Measurements from ENCODE around the gene RNF208. TPM values are rescaled to one million over a fixed set of nuclear protein-coding genes. Genes with fewer than 3 reads are reported as not detected.
A peak's percentile ranks its signal among the peaks of the same experiment; 100 is the strongest.

Gene RNF208
- total RNA-seq, 5 donors from 2014 or later (not counting 1 experiment from before 2014, with no cell fraction given), result 0.56 to 1.6 (median 1.5) TPM

DNA sequence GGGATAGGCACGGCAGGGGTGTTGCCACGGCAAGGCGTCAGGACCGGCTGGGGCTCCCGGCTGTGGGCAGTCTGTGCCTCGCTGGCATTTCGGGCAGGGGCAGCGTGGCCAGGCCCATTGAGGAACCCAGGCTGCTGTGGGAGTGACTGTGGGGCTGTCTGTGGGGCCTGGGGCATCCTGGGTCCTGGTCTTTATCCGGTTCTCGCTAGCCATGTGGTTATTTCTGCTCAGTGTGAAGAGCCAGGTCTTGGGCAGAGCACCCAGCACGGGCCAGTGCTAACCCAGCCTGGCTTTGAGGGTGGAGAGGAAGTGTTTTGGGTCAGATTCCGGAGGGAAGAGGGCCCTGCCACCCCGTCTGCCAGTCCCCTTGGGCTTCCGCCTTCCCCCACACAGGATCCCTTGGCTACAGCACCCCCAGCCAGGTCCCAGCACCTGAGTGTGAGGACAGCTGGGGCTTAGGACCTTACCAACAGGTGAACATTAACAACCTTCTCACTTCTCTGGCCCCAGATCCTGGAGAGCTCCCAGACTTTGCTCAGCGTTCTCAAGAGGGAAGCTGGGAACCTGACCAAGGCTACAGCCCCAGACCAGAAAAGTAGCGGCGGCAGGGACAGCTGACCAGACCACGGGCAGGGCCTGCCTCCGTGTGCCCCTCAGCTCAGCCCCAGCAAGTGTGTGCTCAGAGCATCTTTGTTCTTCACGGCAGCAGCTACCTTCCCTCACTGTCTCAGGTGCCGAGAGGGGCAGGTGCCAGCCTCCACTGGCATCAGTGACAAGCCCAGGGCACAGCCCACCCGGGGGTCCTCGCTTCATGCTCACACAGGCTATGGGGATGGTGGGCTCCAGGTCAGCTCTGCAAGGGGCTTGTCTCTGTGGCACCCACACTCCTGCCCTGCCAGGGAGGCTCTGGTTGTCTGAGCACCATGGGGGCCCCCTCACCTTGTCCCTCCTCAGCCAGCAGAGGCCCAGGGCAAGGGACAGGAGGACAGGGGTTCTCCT is 32.4 kb downstream of the RNF208 start:
- Histone ChIP-seq H3K27me3 (replicated peaks in 1 of 2; ENCODE audit: control insufficient read depth in 2 of 2, extremely low read depth in 1 of 2, insufficient read depth in 2 of 2, low read length in 1 of 2) (no peaks in the 10 kb centered on the region), H3K4me3 (ENCODE audit: control insufficient read depth in 1 of 2, extremely low read depth in 1 of 2, low read length in 1 of 2) (peak overlapping the region; percentile 91 to 99), H3K4me1 (ENCODE audit: control insufficient read depth in 1 of 2, extremely low read depth in 1 of 2, insufficient read depth in 2 of 2, low read length in 2 of 2) (peaks cover 13 to 54% of the 10 kb centered on the region in 2 experiments), H3K27ac (ENCODE audit: low read length) (peak overlapping the region; percentile 77), H3K36me3 (ENCODE audit: control insufficient read depth in 2 of 2, extremely low read depth in 1 of 2, insufficient read depth in 1 of 2, low read length in 1 of 2) (peaks cover 5 to 33% of the 10 kb centered on the region in 2 donors), H3K9me3 (no peaks in the 10 kb centered on the region)
- 47% methylated on average over 18 of the region's 23 CpGs for WGBS (ENCODE audit: insufficient coverage)
- peak overlapping the region; percentile 86 to 90 (median 88) for H3K4me3 Mint-ChIP-seq
- no peaks in the 10 kb centered on the region for H3K9me3 Mint-ChIP-seq
- H3K36me3 Mint-ChIP-seq, result peaks cover 5% of the 10 kb centered on the region
- H3K27ac Mint-ChIP-seq, result peak overlapping the region; percentile 90 to 91
- POLR2A ChIA-PET, result interaction anchor here in 1 of 2 donors (0.5 to 1.1 kb wide), 5 partner anchors 11 to 130 kb away, joined by 3 to 6 read pairs (median 4); partner anchors contain the start of genes TPRN and TUBB4B
- CTCF ChIA-PET, result interaction anchor here in 1 of 2 donors (0.6 to 1.4 kb wide), 5 partner anchors 11 to 399 kb away, joined by 3 to 5 read pairs (median 3); partner anchors contain the start of genes TMEM141 and TPRN
- peaks cover 17 to 41% (median 38%) of the 10 kb centered on the region in 3 donors for H3K4me1 Mint-ChIP-seq
- no peaks in the 10 kb centered on the region for H3K27me3 Mint-ChIP-seq
- DNase-seq (no peak), ATAC-seq (replicated peaks in 1 of 4) (no peak)

DNA sequence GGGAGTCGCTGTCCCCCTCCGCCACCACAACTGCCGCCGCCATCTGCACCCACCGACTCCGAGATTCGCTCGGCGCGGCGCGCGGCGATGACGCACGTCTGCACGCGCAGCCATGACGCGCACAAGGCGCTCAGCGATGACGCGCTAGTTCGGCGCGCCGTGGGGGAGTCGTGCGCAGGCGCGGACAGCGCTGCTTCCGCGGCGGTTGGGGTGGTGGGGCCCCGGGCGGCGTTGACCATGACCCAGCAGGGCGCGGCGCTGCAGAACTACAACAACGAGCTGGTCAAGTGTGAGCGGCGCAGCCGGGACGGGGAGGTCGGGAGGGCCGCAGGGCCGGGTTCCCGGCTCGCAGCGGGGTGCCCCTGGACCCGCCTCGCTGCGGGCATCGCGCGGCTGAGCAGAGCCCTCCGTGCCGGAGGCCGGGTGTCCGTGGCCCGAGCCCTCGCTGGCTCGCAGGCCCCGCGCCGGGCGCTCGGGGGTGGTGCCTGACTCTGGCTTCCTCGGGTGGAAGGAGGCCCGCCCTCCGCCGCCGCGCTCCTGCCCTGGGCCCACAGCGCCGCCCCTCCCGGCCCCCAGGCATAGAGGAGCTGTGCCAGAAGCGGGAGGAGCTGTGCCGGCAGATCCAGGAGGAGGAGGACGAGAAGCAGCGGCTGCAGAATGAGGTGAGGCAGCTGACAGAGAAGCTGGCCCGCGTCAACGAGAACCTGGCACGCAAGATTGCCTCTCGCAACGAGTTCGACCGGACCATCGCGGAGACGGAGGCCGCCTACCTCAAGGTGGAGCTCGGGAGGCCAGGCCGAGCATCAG is 33.3 kb downstream of the RNF208 start, which contains the start of the genes ANAPC2 and SSNA1:
Gene ANAPC2 (minus strand): TSS at position 71 of the 807 bp plus-strand sequence. CDS start 28 bp downstream, at position 43.
Gene SSNA1 (plus strand): TSS at position 187 of the 807 bp plus-strand sequence. CDS start 51 bp downstream, at position 238.
- DNase-seq, result peak; percentile 75 to 98 (median 88)
- Mint-ChIP-seq H3K4me3 (peak within 1 kb of the TSS; percentile 87 to 91 (median 88)), H3K27me3 (no peaks in the 10 kb centered on the region), H3K36me3 (peaks cover 11% of the 10 kb centered on the region), H3K27ac (peak within 1 kb of the TSS; percentile 90 to 91), H3K4me1 (peaks cover 22 to 46% (median 42%) of the 10 kb centered on the region in 3 donors), H3K9me3 (no peaks in the 10 kb centered on the region)
- peak within 1 kb of the TSS; percentile 91 to 99 for H3K4me3 ChIP-seq (ENCODE audit: control insufficient read depth in 1 of 2, extremely low read depth in 1 of 2, low read length in 1 of 2)
- H3K36me3 ChIP-seq (ENCODE audit: control insufficient read depth in 2 of 2, extremely low read depth in 1 of 2, insufficient read depth in 1 of 2, low read length in 1 of 2), result peaks cover 6 to 42% of the 10 kb centered on the region in 2 donors
- peak within 1 kb of the TSS; percentile 77 for H3K27ac ChIP-seq (ENCODE audit: low read length)
- ChIA-PET POLR2A (interaction anchor here (0.5 to 1.1 kb wide), 6 partner anchors 10 to 750 kb away, joined by 3 to 6 read pairs (median 4); partner anchors contain the start of gene TUBB4B (in 1 of the 2)), CTCF (interaction anchor here in 1 of 2 donors (0.6 to 1.4 kb wide), 5 partner anchors 12 to 398 kb away, joined by 3 to 5 read pairs (median 3); partner anchors contain the start of genes TMEM141 and TPRN)
- no peaks in the 10 kb centered on the region for H3K27me3 ChIP-seq (replicated peaks in 1 of 2; ENCODE audit: control insufficient read depth in 2 of 2, extremely low read depth in 1 of 2, insufficient read depth in 2 of 2, low read length in 1 of 2)
- peaks cover 13 to 54% of the 10 kb centered on the region in 2 experiments for H3K4me1 ChIP-seq (ENCODE audit: control insufficient read depth in 1 of 2, extremely low read depth in 1 of 2, insufficient read depth in 2 of 2, low read length in 2 of 2)
- H3K9me3 ChIP-seq, result no peaks in the 10 kb centered on the region
- peak; percentile 78 to 85 (median 80) for ATAC-seq (replicated peaks in 1 of 4)
- under 1% methylated on average over 98 of the region's 98 CpGs for WGBS (ENCODE audit: insufficient coverage)

GRCh38 chr9:137188086-137188489 is 34.0 kb downstream of the RNF208 start:
- H3K9me3 ChIP-seq, result no peaks in the 10 kb centered on the region
- peak overlapping the region; percentile 87 to 91 (median 88) for H3K4me3 Mint-ChIP-seq
- peaks cover 13 to 54% of the 10 kb centered on the region in 2 experiments for H3K4me1 ChIP-seq (ENCODE audit: control insufficient read depth in 1 of 2, extremely low read depth in 1 of 2, insufficient read depth in 2 of 2, low read length in 2 of 2)
- H3K27me3 Mint-ChIP-seq, result no peaks in the 10 kb centered on the region
- H3K4me1 Mint-ChIP-seq, result peaks cover 22 to 46% (median 42%) of the 10 kb centered on the region in 3 donors
- CTCF ChIA-PET, result interaction anchor here in 1 of 2 donors (1.4 kb wide), 2 partner anchors 13 to 59 kb away, joined by 3 to 4 read pairs; partner anchors contain the start of gene TPRN
- peaks cover 7 to 48% of the 10 kb centered on the region in 2 donors for H3K36me3 ChIP-seq (ENCODE audit: control insufficient read depth in 2 of 2, extremely low read depth in 1 of 2, insufficient read depth in 1 of 2, low read length in 1 of 2)
- POLR2A ChIA-PET, result interaction anchor here (0.9 to 1.0 kb wide), 2 partner anchors 15 to 53 kb away, joined by 3 read pairs; partner anchors contain the start of gene TUBB4B (in 1 of the 2)
- ATAC-seq (replicated peaks in 1 of 4) (peak in 1 of 4 experiments; percentile 26), DNase-seq (no peak)
- no peaks in the 10 kb centered on the region for H3K9me3 Mint-ChIP-seq
- no peaks in the 10 kb centered on the region for H3K27me3 ChIP-seq (replicated peaks in 1 of 2; ENCODE audit: control insufficient read depth in 2 of 2, extremely low read depth in 1 of 2, insufficient read depth in 2 of 2, low read length in 1 of 2)
- H3K36me3 Mint-ChIP-seq, result peaks cover 15% of the 10 kb centered on the region
- H3K4me3 ChIP-seq (ENCODE audit: control insufficient read depth in 1 of 2, extremely low read depth in 1 of 2, low read length in 1 of 2), result peak overlapping the region; percentile 91 to 99
- WGBS (ENCODE audit: insufficient coverage), result under 1% methylated on average over 30 of the region's 31 CpGs
- H3K27ac Mint-ChIP-seq, result peak overlapping the region; percentile 85 to 90
- H3K27ac ChIP-seq (ENCODE audit: low read length), result peak overlapping the region; percentile 74

- no peaks in the 10 kb centered on the region for H3K9me3 Mint-ChIP-seq
- 91% methylated on average over 14 of the region's 15 CpGs for WGBS (ENCODE audit: insufficient coverage)
- H3K27ac Mint-ChIP-seq, result peak overlapping the region; percentile 83 to 85
- ChIA-PET CTCF (no interaction called here), POLR2A (interaction anchor here (0.9 to 1.0 kb wide), 2 partner anchors 15 to 54 kb away, joined by 3 read pairs; partner anchors contain the start of gene TUBB4B (in 1 of the 2))
- Histone ChIP-seq H3K9me3 (no peaks in the 10 kb centered on the region), H3K4me1 (ENCODE audit: control insufficient read depth in 1 of 2, extremely low read depth in 1 of 2, insufficient read depth in 2 of 2, low read length in 2 of 2) (peaks cover 13 to 54% of the 10 kb centered on the region in 2 experiments), H3K27ac (ENCODE audit: low read length) (no peak overlapping the region), H3K27me3 (replicated peaks in 1 of 2; ENCODE audit: control insufficient read depth in 2 of 2, extremely low read depth in 1 of 2, insufficient read depth in 2 of 2, low read length in 1 of 2) (no peaks in the 10 kb centered on the region), H3K36me3 (ENCODE audit: control insufficient read depth in 2 of 2, extremely low read depth in 1 of 2, insufficient read depth in 1 of 2, low read length in 1 of 2) (peaks cover 7 to 55% of the 10 kb centered on the region in 2 donors), H3K4me3 (ENCODE audit: control insufficient read depth in 1 of 2, extremely low read depth in 1 of 2, low read length in 1 of 2) (peak overlapping the region; percentile 91 to 99)
- no peak for ATAC-seq (replicated peaks in 1 of 4)
- DNase-seq, result no peak
- peaks cover 22 to 46% (median 42%) of the 10 kb centered on the region in 3 donors for H3K4me1 Mint-ChIP-seq
- peak overlapping the region; percentile 87 to 91 (median 88) for H3K4me3 Mint-ChIP-seq
- H3K36me3 Mint-ChIP-seq, result peaks cover 15% of the 10 kb centered on the region
- H3K27me3 Mint-ChIP-seq, result no peaks in the 10 kb centered on the region
Measured at GRCh38 chr9:137187386-137187785, 34.7 kb downstream of the RNF208 start.

GRCh38 chr9:137186385-137186784 is 35.7 kb downstream of the RNF208 start:
- H3K27me3 ChIP-seq (replicated peaks in 1 of 2; ENCODE audit: control insufficient read depth in 2 of 2, extremely low read depth in 1 of 2, insufficient read depth in 2 of 2, low read length in 1 of 2), result no peaks in the 10 kb centered on the region
- no peak for ATAC-seq (replicated peaks in 1 of 4)
- peaks cover 13 to 54% of the 10 kb centered on the region in 2 experiments for H3K4me1 ChIP-seq (ENCODE audit: control insufficient read depth in 1 of 2, extremely low read depth in 1 of 2, insufficient read depth in 2 of 2, low read length in 2 of 2)
- H3K4me1 Mint-ChIP-seq, result peaks cover 22 to 46% (median 42%) of the 10 kb centered on the region in 3 donors
- no peak for DNase-seq
- no peak overlapping the region for H3K27ac ChIP-seq (ENCODE audit: low read length)
- H3K9me3 Mint-ChIP-seq, result no peaks in the 10 kb centered on the region
- 83% methylated on average over 6 of the region's 6 CpGs for whole genome bisulfite sequencing (ENCODE audit: insufficient coverage)
- H3K36me3 ChIP-seq (ENCODE audit: control insufficient read depth in 2 of 2, extremely low read depth in 1 of 2, insufficient read depth in 1 of 2, low read length in 1 of 2), result peaks cover 12 to 60% of the 10 kb centered on the region in 2 donors
- no peak overlapping the region for H3K4me3 ChIP-seq (ENCODE audit: control insufficient read depth in 1 of 2, extremely low read depth in 1 of 2, low read length in 1 of 2)
- H3K36me3 Mint-ChIP-seq, result peaks cover 21% of the 10 kb centered on the region
- H3K4me3 Mint-ChIP-seq, result peak overlapping the region; percentile 87 to 91 (median 88)
- POLR2A ChIA-PET, result no interaction called here
- no peaks in the 10 kb centered on the region for H3K27me3 Mint-ChIP-seq
- no peak overlapping the region for H3K27ac Mint-ChIP-seq
- CTCF ChIA-PET, result no interaction called here
- no peaks in the 10 kb centered on the region for H3K9me3 ChIP-seq
